ENCODE data around the gene DDX56.

DNA sequence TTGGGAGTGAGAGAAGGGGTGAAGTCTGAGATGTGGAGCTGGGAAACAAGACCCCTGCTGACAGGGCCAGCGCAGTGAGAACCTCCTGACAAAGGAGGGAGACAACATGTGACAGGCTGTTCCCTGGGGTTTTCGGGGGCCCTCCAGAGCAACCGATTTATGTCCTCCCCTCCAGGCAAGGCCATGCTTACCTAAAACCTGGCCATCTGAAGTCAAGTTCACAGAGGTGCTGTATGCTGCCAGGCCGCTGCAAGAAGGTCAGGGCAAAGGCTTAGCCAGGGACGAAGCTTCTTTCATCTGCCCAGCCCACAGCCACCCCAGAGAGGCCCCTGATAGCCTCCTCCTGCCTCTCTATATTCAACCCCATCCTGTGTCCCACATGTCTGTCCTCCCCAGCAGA, 53.1 kb downstream of the DDX56 start:
- TF ChIP-seq, protein P1, sequence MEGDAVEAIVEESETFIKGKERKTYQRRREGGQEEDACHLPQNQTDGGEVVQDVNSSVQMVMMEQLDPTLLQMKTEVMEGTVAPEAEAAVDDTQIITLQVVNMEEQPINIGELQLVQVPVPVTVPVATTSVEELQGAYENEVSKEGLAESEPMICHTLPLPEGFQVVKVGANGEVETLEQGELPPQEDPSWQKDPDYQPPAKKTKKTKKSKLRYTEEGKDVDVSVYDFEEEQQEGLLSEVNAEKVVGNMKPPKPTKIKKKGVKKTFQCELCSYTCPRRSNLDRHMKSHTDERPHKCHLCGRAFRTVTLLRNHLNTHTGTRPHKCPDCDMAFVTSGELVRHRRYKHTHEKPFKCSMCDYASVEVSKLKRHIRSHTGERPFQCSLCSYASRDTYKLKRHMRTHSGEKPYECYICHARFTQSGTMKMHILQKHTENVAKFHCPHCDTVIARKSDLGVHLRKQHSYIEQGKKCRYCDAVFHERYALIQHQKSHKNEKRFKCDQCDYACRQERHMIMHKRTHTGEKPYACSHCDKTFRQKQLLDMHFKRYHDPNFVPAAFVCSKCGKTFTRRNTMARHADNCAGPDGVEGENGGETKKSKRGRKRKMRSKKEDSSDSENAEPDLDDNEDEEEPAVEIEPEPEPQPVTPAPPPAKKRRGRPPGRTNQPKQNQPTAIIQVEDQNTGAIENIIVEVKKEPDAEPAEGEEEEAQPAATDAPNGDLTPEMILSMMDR (IDR thresholded peaks at IDR 0.05; ENCODE audit: low read depth, low read length, poor library complexity, severe bottlenecking), result no peak
- TF ChIP-seq EZH2phosphoT487 (IDR thresholded peaks at IDR 0.05; ENCODE audit: borderline replicate concordance, low read length), result no peak
